ENCODE results near the gene GDF2.
A peak's percentile ranks its signal among the peaks of the same experiment; 100 is the strongest.

GDF2 gene

GRCh38 chr10:47315421-47315820 is 6.8 kb upstream of the GDF2 start:
- H3K27ac ChIP-seq (ENCODE audit: low read length), result no peak overlapping the region
- H2AFZ ChIP-seq (ENCODE audit: low read depth, low read length), result no peak overlapping the region
- no peaks in the 10 kb centered on the region for H3K27me3 ChIP-seq (ENCODE audit: insufficient read depth, low read length, poor library complexity)
- H3K4me1 ChIP-seq (ENCODE audit: insufficient read depth, low read length), result peaks cover 23% of the 10 kb centered on the region
- H4K20me1 ChIP-seq (ENCODE audit: insufficient read depth, low read length), result no peaks in the 10 kb centered on the region; the same call in 1 of the 2 replicates
- H3K79me2 ChIP-seq (ENCODE audit: insufficient read depth, low read length), result no peaks in the 10 kb centered on the region
- H3K4me3 ChIP-seq (ENCODE audit: low read depth in 1 of 2, low read length in 2 of 2), result no peak overlapping the region
- no peaks in the 10 kb centered on the region for H3K36me3 ChIP-seq (ENCODE audit: insufficient read depth, low read length)
- DNase-seq (no peak), ATAC-seq (ENCODE audit: insufficient read depth, low read depth) (no peak)
- no peaks in the 10 kb centered on the region for H3K9me3 ChIP-seq (ENCODE audit: insufficient read depth, low read length, severe bottlenecking)
- H3K4me2 ChIP-seq (ENCODE audit: insufficient read depth, low read length), result no peak overlapping the region
- no peak overlapping the region for H3K9ac ChIP-seq (ENCODE audit: low read depth, low read length)
- TF ChIP-seq, protein P1, sequence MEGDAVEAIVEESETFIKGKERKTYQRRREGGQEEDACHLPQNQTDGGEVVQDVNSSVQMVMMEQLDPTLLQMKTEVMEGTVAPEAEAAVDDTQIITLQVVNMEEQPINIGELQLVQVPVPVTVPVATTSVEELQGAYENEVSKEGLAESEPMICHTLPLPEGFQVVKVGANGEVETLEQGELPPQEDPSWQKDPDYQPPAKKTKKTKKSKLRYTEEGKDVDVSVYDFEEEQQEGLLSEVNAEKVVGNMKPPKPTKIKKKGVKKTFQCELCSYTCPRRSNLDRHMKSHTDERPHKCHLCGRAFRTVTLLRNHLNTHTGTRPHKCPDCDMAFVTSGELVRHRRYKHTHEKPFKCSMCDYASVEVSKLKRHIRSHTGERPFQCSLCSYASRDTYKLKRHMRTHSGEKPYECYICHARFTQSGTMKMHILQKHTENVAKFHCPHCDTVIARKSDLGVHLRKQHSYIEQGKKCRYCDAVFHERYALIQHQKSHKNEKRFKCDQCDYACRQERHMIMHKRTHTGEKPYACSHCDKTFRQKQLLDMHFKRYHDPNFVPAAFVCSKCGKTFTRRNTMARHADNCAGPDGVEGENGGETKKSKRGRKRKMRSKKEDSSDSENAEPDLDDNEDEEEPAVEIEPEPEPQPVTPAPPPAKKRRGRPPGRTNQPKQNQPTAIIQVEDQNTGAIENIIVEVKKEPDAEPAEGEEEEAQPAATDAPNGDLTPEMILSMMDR (IDR thresholded peaks at IDR 0.05; ENCODE audit: borderline replicate concordance, extremely low read depth, low read length, poor library complexity, severe bottlenecking), result no peak
- TF ChIP-seq EZH2 (IDR thresholded peaks at IDR 0.05; ENCODE audit: borderline replicate concordance, low read depth, low read length, severe bottlenecking), result no peak

GRCh38 chr10:47316131-47316530 is 6.1 kb upstream of the GDF2 start:
- no peaks in the 10 kb centered on the region for H3K9me3 ChIP-seq (ENCODE audit: insufficient read depth, low read length, severe bottlenecking)
- peaks cover 16% of the 10 kb centered on the region for H3K4me1 ChIP-seq (ENCODE audit: insufficient read depth, low read length)
- no peaks in the 10 kb centered on the region for H3K79me2 ChIP-seq (ENCODE audit: insufficient read depth, low read length)
- no peak overlapping the region for H2AFZ ChIP-seq (ENCODE audit: low read depth, low read length)
- no peak overlapping the region for H3K4me2 ChIP-seq (ENCODE audit: insufficient read depth, low read length)
- TF ChIP-seq EZH2 (IDR thresholded peaks at IDR 0.05; ENCODE audit: borderline replicate concordance, low read depth, low read length, severe bottlenecking), result no peak
- TF ChIP-seq, protein P1 (IDR thresholded peaks at IDR 0.05; ENCODE audit: borderline replicate concordance, extremely low read depth, low read length, poor library complexity, severe bottlenecking), result no peak
- ATAC-seq (ENCODE audit: insufficient read depth, low read depth) (no peak), DNase-seq (no peak)
- no peaks in the 10 kb centered on the region for H3K36me3 ChIP-seq (ENCODE audit: insufficient read depth, low read length)
- H3K4me3 ChIP-seq (ENCODE audit: low read depth in 1 of 2, low read length in 2 of 2), result no peak overlapping the region
- no peaks in the 10 kb centered on the region; the same call in 1 of the 2 replicates for H4K20me1 ChIP-seq (ENCODE audit: insufficient read depth, low read length)
- H3K27ac ChIP-seq (ENCODE audit: low read length), result no peak overlapping the region
- no peaks in the 10 kb centered on the region for H3K27me3 ChIP-seq (ENCODE audit: insufficient read depth, low read length, poor library complexity)
- H3K9ac ChIP-seq (ENCODE audit: low read depth, low read length), result no peak overlapping the region

GRCh38 chr10:47317251-47317650 is 5.0 kb upstream of the GDF2 start:
- no peak for TF ChIP-seq EZH2 (IDR thresholded peaks at IDR 0.05; ENCODE audit: borderline replicate concordance, low read depth, low read length, severe bottlenecking)
- Histone ChIP-seq H2AFZ (ENCODE audit: low read depth, low read length) (no peak overlapping the region), H3K4me1 (ENCODE audit: insufficient read depth, low read length) (peaks cover 5% of the 10 kb centered on the region), H3K9me3 (ENCODE audit: insufficient read depth, low read length, severe bottlenecking) (no peaks in the 10 kb centered on the region), H3K4me2 (ENCODE audit: insufficient read depth, low read length) (no peak overlapping the region), H4K20me1 (ENCODE audit: insufficient read depth, low read length) (no peaks in the 10 kb centered on the region; the same call in 1 of the 2 replicates), H3K36me3 (ENCODE audit: insufficient read depth, low read length) (no peaks in the 10 kb centered on the region), H3K9ac (ENCODE audit: low read depth, low read length) (no peak overlapping the region), H3K4me3 (ENCODE audit: low read depth in 1 of 2, low read length in 2 of 2) (no peak overlapping the region), H3K27me3 (ENCODE audit: insufficient read depth, low read length, poor library complexity) (no peaks in the 10 kb centered on the region), H3K27ac (ENCODE audit: low read length) (no peak overlapping the region), H3K79me2 (ENCODE audit: insufficient read depth, low read length) (no peaks in the 10 kb centered on the region)
- ATAC-seq (ENCODE audit: insufficient read depth, low read depth) (no peak), DNase-seq (no peak)

GRCh38 chr10:47318706-47319105 is 3.5 kb upstream of the GDF2 start:
- Histone ChIP-seq H4K20me1 (ENCODE audit: insufficient read depth, low read length) (no peaks in the 10 kb centered on the region), H3K36me3 (ENCODE audit: insufficient read depth, low read length) (no peaks in the 10 kb centered on the region), H3K4me2 (ENCODE audit: insufficient read depth, low read length) (no peak overlapping the region), H3K9ac (ENCODE audit: low read depth, low read length) (no peak overlapping the region), H3K4me1 (ENCODE audit: insufficient read depth, low read length) (no peaks in the 10 kb centered on the region), H3K9me3 (ENCODE audit: insufficient read depth, low read length, severe bottlenecking) (no peaks in the 10 kb centered on the region), H3K79me2 (ENCODE audit: insufficient read depth, low read length) (no peaks in the 10 kb centered on the region), H3K27ac (ENCODE audit: low read length) (no peak overlapping the region), H3K4me3 (ENCODE audit: low read depth in 1 of 2, low read length in 2 of 2) (no peak overlapping the region), H2AFZ (ENCODE audit: low read depth, low read length) (no peak overlapping the region), H3K27me3 (ENCODE audit: insufficient read depth, low read length, poor library complexity) (peaks cover 1% of the 10 kb centered on the region)
- peak; percentile 56; the same call in 1 of the 3 replicates for ATAC-seq (ENCODE audit: insufficient read depth, low read depth)
- TF ChIP-seq EZH2 (IDR thresholded peaks at IDR 0.05; ENCODE audit: borderline replicate concordance, low read depth, low read length, severe bottlenecking), result no peak
- TF ChIP-seq, protein P1 (IDR thresholded peaks at IDR 0.05; ENCODE audit: borderline replicate concordance, extremely low read depth, low read length, poor library complexity, severe bottlenecking), result no peak
- DNase-seq, result peak; percentile 11

Measured in DND-41 (cell line).